ENCODE measurements around the gene RNF212. TPM values are rescaled to one million over a fixed set of nuclear protein-coding genes. Genes with fewer than 3 reads are reported as not detected.

The RNF212 gene
- total RNA-seq, 3 donors from 2014 or later (not counting 1 experiment from before 2014, with no cell fraction given) = 1.0 to 2.0 (median 1.7) TPM

GRCh38 chr4:1098311-1098925 is 14.9 kb downstream of the RNF212 start:
- Histone ChIP-seq H3K4me1 (ENCODE audit: control insufficient read depth, insufficient read depth, low read length) (no peaks in the 10 kb centered on the region), H3K36me3 (ENCODE audit: control insufficient read depth, insufficient read depth, low read length) (no peaks in the 10 kb centered on the region), H3K27ac (ENCODE audit: low read length) (no peak overlapping the region), H3K4me3 (ENCODE audit: low read length) (no peak overlapping the region), H3K9me3 (ENCODE audit: control insufficient read depth, insufficient read depth, low read length) (no peaks in the 10 kb centered on the region), H3K27me3 (ENCODE audit: control insufficient read depth, insufficient read depth, low read length) (no peaks in the 10 kb centered on the region)
- no peaks in the 10 kb centered on the region for H3K36me3 Mint-ChIP-seq
- H3K4me3 Mint-ChIP-seq = no peak overlapping the region
- no peak for TF ChIP-seq CTCF (IDR thresholded peaks at IDR 0.05)
- H3K27ac Mint-ChIP-seq = no peak overlapping the region
- no peaks in the 10 kb centered on the region for H3K4me1 Mint-ChIP-seq
- ATAC-seq (no peak), DNase-seq (no peak)
- intact Hi-C loops (cut with micrococcal nuclease) = no loop called here
- 91% methylated on average over 8 of the region's 8 CpGs for WGBS (ENCODE audit: insufficient coverage)
- no peaks in the 10 kb centered on the region for H3K9me3 Mint-ChIP-seq
- H3K27me3 Mint-ChIP-seq (ENCODE audit: low read depth in 2 of 2) = peaks cover 0 to 3% of the 10 kb centered on the region in 2 donors

GRCh38 chr4:1097553-1097952 is 15.8 kb downstream of the RNF212 start:
- no peak overlapping the region for H3K27ac ChIP-seq (ENCODE audit: low read length)
- Mint-ChIP-seq H3K9me3 (no peaks in the 10 kb centered on the region), H3K36me3 (no peaks in the 10 kb centered on the region), H3K4me3 (no peak overlapping the region), H3K27ac (no peak overlapping the region), H3K4me1 (no peaks in the 10 kb centered on the region), H3K27me3 (ENCODE audit: low read depth in 2 of 2) (peaks cover 0 to 3% of the 10 kb centered on the region in 2 donors)
- no peak for TF ChIP-seq CTCF (IDR thresholded peaks at IDR 0.05)
- DNase-seq = no peak
- intact Hi-C loops (cut with micrococcal nuclease) = no loop called here
- ATAC-seq = no peak
- no peaks in the 10 kb centered on the region for H3K27me3 ChIP-seq (ENCODE audit: control insufficient read depth, insufficient read depth, low read length)
- WGBS (ENCODE audit: insufficient coverage) = 86% methylated on average over 9 of the region's 9 CpGs
- no peaks in the 10 kb centered on the region for H3K4me1 ChIP-seq (ENCODE audit: control insufficient read depth, insufficient read depth, low read length)
- no peaks in the 10 kb centered on the region for H3K36me3 ChIP-seq (ENCODE audit: control insufficient read depth, insufficient read depth, low read length)
- H3K4me3 ChIP-seq (ENCODE audit: low read length) = no peak overlapping the region
- H3K9me3 ChIP-seq (ENCODE audit: control insufficient read depth, insufficient read depth, low read length) = no peaks in the 10 kb centered on the region

GRCh38 chr4:1096841-1097240 is 16.5 kb downstream of the RNF212 start:
- Histone ChIP-seq H3K27me3 (ENCODE audit: control insufficient read depth, insufficient read depth, low read length) (no peaks in the 10 kb centered on the region), H3K9me3 (ENCODE audit: control insufficient read depth, insufficient read depth, low read length) (no peaks in the 10 kb centered on the region), H3K4me1 (ENCODE audit: control insufficient read depth, insufficient read depth, low read length) (no peaks in the 10 kb centered on the region), H3K4me3 (ENCODE audit: low read length) (no peak overlapping the region), H3K36me3 (ENCODE audit: control insufficient read depth, insufficient read depth, low read length) (no peaks in the 10 kb centered on the region), H3K27ac (ENCODE audit: low read length) (no peak overlapping the region)
- Mint-ChIP-seq H3K4me1 (no peaks in the 10 kb centered on the region), H3K4me3 (no peak overlapping the region), H3K36me3 (no peaks in the 10 kb centered on the region), H3K27ac (no peak overlapping the region), H3K27me3 (ENCODE audit: low read depth in 2 of 2) (peaks cover 0 to 3% of the 10 kb centered on the region in 2 donors), H3K9me3 (no peaks in the 10 kb centered on the region)
- WGBS (ENCODE audit: insufficient coverage) = 87% methylated on average over 5 of the region's 5 CpGs
- DNase-seq = no peak
- ATAC-seq = no peak
- intact Hi-C loops (cut with micrococcal nuclease) = no loop called here
- TF ChIP-seq CTCF (IDR thresholded peaks at IDR 0.05) = no peak

- Histone ChIP-seq H3K4me3 (ENCODE audit: low read length) (no peak overlapping the region), H3K27me3 (ENCODE audit: control insufficient read depth, insufficient read depth, low read length) (no peaks in the 10 kb centered on the region), H3K4me1 (ENCODE audit: control insufficient read depth, insufficient read depth, low read length) (no peaks in the 10 kb centered on the region), H3K27ac (ENCODE audit: low read length) (no peak overlapping the region), H3K9me3 (ENCODE audit: control insufficient read depth, insufficient read depth, low read length) (peaks cover 3% of the 10 kb centered on the region), H3K36me3 (ENCODE audit: control insufficient read depth, insufficient read depth, low read length) (no peaks in the 10 kb centered on the region)
- Mint-ChIP-seq H3K36me3 (no peaks in the 10 kb centered on the region), H3K27me3 (ENCODE audit: low read depth in 2 of 2) (peaks cover 0 to 3% of the 10 kb centered on the region in 2 donors), H3K9me3 (no peaks in the 10 kb centered on the region), H3K4me1 (peaks cover 0 to 9% of the 10 kb centered on the region in 2 donors), H3K4me3 (no peak overlapping the region), H3K27ac (no peak overlapping the region)
- no peak for TF ChIP-seq CTCF (IDR thresholded peaks at IDR 0.05)
- 84% methylated on average over 6 of the region's 6 CpGs for WGBS (ENCODE audit: insufficient coverage)
- intact Hi-C loops (cut with micrococcal nuclease) = no loop called here
- no peak for ATAC-seq
- no peak for DNase-seq
Observed at GRCh38 chr4:1094336-1094690, 19.1 kb downstream of the RNF212 start.

Measured in natural killer cell (primary cell).